Osteocyte (in vitro differentiated cells): ENCODE results near the gene DHX57. TPM values are rescaled to one million over a fixed set of nuclear protein-coding genes. Genes with fewer than 3 reads are reported as not detected.
A peak's percentile ranks its signal among the peaks of the same experiment; 100 is the strongest.

ENCODE experiments used
- DNase-seq: peaks from one replicate; pipeline ENCODE4 v3.0.0; 2021; ENCODE audit warnings: mixed read lengths; ENCODE audit not compliant: unreplicated experiment; ENCODE audit errors: extremely low spot score
- H3K27ac Mint-ChIP-seq: one replicate; pipeline ENCODE4 v1.8.0; 2021; ENCODE audit warnings: mild to moderate bottlenecking, mixed read lengths; ENCODE audit not compliant: unreplicated experiment
- H3K27me3 Mint-ChIP-seq: one replicate; pipeline ENCODE4 v1.8.0; 2021; ENCODE audit warnings: mixed read lengths; ENCODE audit not compliant: unreplicated experiment
- H3K36me3 Mint-ChIP-seq: one replicate; pipeline ENCODE4 v1.8.0; 2021; ENCODE audit warnings: mixed read lengths; ENCODE audit not compliant: unreplicated experiment
- H3K4me1 Mint-ChIP-seq: one replicate; pipeline ENCODE4 v1.8.0; 2021; ENCODE audit warnings: mixed read lengths; ENCODE audit not compliant: unreplicated experiment
- H3K4me3 Mint-ChIP-seq: one replicate; pipeline ENCODE4 v1.8.0; 2021; ENCODE audit warnings: mild to moderate bottlenecking, moderate library complexity, mixed read lengths; ENCODE audit not compliant: unreplicated experiment
- H3K9me3 Mint-ChIP-seq: one replicate; pipeline ENCODE4 v1.8.0; 2021; ENCODE audit warnings: mixed read lengths; ENCODE audit not compliant: unreplicated experiment
- total RNA-seq: library from RNA; stranded (reverse); gene quantifications from 2 replicates; pipeline ENCODE4 v1.2.1, GENCODE V29; 2021
- TF ChIP-seq, protein P1 (sequence below): fragments of 200-600 bp; sonication (generic); IDR thresholded peaks from 2 replicates; pipeline ENCODE4 v1.5.0; 2021; ENCODE audit warnings: antibody characterized with exemption, mild to moderate bottlenecking, moderate library complexity

Gene DHX57
- total RNA-seq, 1 donor from 2014 or later, result 24.2 TPM

- H3K4me3 Mint-ChIP-seq, result peak overlapping the region; percentile 99
- peak; percentile 86 for DNase-seq
- no peaks in the 10 kb centered on the region for H3K27me3 Mint-ChIP-seq
- H3K9me3 Mint-ChIP-seq, result no peaks in the 10 kb centered on the region
- TF ChIP-seq, protein P1, sequence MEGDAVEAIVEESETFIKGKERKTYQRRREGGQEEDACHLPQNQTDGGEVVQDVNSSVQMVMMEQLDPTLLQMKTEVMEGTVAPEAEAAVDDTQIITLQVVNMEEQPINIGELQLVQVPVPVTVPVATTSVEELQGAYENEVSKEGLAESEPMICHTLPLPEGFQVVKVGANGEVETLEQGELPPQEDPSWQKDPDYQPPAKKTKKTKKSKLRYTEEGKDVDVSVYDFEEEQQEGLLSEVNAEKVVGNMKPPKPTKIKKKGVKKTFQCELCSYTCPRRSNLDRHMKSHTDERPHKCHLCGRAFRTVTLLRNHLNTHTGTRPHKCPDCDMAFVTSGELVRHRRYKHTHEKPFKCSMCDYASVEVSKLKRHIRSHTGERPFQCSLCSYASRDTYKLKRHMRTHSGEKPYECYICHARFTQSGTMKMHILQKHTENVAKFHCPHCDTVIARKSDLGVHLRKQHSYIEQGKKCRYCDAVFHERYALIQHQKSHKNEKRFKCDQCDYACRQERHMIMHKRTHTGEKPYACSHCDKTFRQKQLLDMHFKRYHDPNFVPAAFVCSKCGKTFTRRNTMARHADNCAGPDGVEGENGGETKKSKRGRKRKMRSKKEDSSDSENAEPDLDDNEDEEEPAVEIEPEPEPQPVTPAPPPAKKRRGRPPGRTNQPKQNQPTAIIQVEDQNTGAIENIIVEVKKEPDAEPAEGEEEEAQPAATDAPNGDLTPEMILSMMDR, result no peak
- peak overlapping the region; percentile 99 for H3K27ac Mint-ChIP-seq
- peaks cover 40% of the 10 kb centered on the region for H3K36me3 Mint-ChIP-seq
- peaks cover 33% of the 10 kb centered on the region for H3K4me1 Mint-ChIP-seq
These were observed 125.5 kb downstream of the DHX57 start for GRCh38 chr2:38750011-38750890.

- H3K4me1 Mint-ChIP-seq, result peaks cover 33% of the 10 kb centered on the region
- DNase-seq, result no peak
- TF ChIP-seq, protein P1, result no peak
- H3K27ac Mint-ChIP-seq, result peak overlapping the region; percentile 52
- no peaks in the 10 kb centered on the region for H3K9me3 Mint-ChIP-seq
- H3K4me3 Mint-ChIP-seq, result peak overlapping the region; percentile 99
- H3K36me3 Mint-ChIP-seq, result peaks cover 42% of the 10 kb centered on the region
- H3K27me3 Mint-ChIP-seq, result no peaks in the 10 kb centered on the region
These were observed 126.6 kb downstream of the DHX57 start for GRCh38 chr2:38748943-38749804.

GRCh38 chr2:38748391-38748790, 127.3 kb downstream of the DHX57 start:
- H3K27ac Mint-ChIP-seq, result peak overlapping the region; percentile 38
- no peak overlapping the region for H3K4me3 Mint-ChIP-seq
- peaks cover 49% of the 10 kb centered on the region for H3K36me3 Mint-ChIP-seq
- no peaks in the 10 kb centered on the region for H3K9me3 Mint-ChIP-seq
- TF ChIP-seq, protein P1, result no peak
- H3K27me3 Mint-ChIP-seq, result no peaks in the 10 kb centered on the region
- peaks cover 33% of the 10 kb centered on the region for H3K4me1 Mint-ChIP-seq
- no peak for DNase-seq

DNA sequence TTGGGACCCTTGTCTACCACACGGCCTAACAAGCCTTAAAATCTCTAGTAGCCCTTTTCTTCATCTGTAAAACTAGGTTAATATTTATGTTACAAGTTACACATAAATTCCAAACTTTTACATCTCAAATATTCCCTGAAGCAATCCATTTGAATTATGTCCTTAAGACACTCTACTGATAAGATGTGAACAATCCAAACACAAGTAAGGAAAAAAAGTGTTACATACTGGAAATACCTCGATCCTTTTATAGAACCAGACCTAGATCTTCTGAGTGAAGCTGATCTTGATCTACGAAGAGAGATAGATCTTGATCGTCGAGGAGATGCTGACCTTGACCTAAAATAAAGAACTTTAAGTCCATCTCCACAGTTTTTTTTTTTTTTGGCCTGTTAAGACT, 127.9 kb downstream of the DHX57 start:
- Mint-ChIP-seq H3K4me3 (no peak overlapping the region), H3K4me1 (peaks cover 33% of the 10 kb centered on the region), H3K9me3 (no peaks in the 10 kb centered on the region), H3K27ac (peak overlapping the region; percentile 38), H3K36me3 (peaks cover 49% of the 10 kb centered on the region), H3K27me3 (no peaks in the 10 kb centered on the region)
- TF ChIP-seq, protein P1, result no peak
- no peak for DNase-seq

Other genes starting within 250 kb of the DHX57 start
- gene GALM, start 209.8 kb downstream of the DHX57 start, total RNA-seq, result 2.9 and 3.8 TPM in 2 replicates
- 100 and 103 TPM in 2 replicates for gene SRSF7, start 124.6 kb downstream of the DHX57 start, total RNA-seq
- gene GEMIN6, start 97.7 kb downstream of the DHX57 start, total RNA-seq, result 11.3 and 12.3 TPM in 2 replicates
- 12.8 and 16.9 TPM in 2 replicates for gene MORN2, start within 50 bp of the DHX57 start, total RNA-seq
- 0.48 and 0.65 TPM in 2 replicates for gene ARHGEF33, start 13.9 kb upstream of the DHX57 start, total RNA-seq
- 35.6 and 36.8 TPM in 2 replicates for gene SOS1, start 245.1 kb upstream of the DHX57 start, total RNA-seq